Endothelial cell of umbilical vein (primary cell): Measurements from ENCODE around the gene KCNJ18. TPM values are rescaled to one million over a fixed set of nuclear protein-coding genes. Genes with fewer than 3 reads are reported as not detected.
"Not testable (repeated sequence)": the region's sequence is repeated elsewhere in the genome, so short reads cannot be mapped to it uniquely, and the experiment has no call there.

Experiments
- BruUV-seq: library from RNA; stranded (reverse); fragments of 400-500 nt; replicated peaks from 2 replicates; lab custom pipeline; 2021; lab: Mats Ljungman, UMichigan
- CTCF ChIA-PET: fragments of 300-600, 350-600 bp; sonication (Branson Sonifier 250); formaldehyde crosslinking; loops from one replicate; lab custom pipeline; 2021; ENCODE audit warnings: antibody characterized with exemption, inconsistent platforms; lab: Charles Lee
- POLR2A ChIA-PET: fragments of 300-600, 350-600 bp; sonication (Branson Sonifier 250); formaldehyde crosslinking; loops from one replicate; lab custom pipeline; 2021; ENCODE audit warnings: antibody characterized with exemption, inconsistent platforms; lab: Charles Lee
- DNase-seq: peaks from one replicate; pipeline ENCODE4 v3.0.0-alpha.2; 2011; ENCODE audit warnings: low read depth, low spot score
- FAIRE-seq: peaks from 2 replicates; lab custom pipeline; 2011; peaks lifted over from hg19 to GRCh38; lab: Jason Lieb, UNC
- H2AFZ ChIP-seq: 2 replicates; pipeline ENCODE4 v1.6.0; 2012; ENCODE audit warnings: low read depth, low read length, control low read depth, inconsistent platforms
- H3K27ac ChIP-seq: 2 replicates; pipeline ENCODE4 v1.5.1; 2011; ENCODE audit warnings: low read depth, mild to moderate bottlenecking, control low read depth, low read length, moderate library complexity; ENCODE audit not compliant: insufficient read depth
- H3K27me3 ChIP-seq, 2 experiments: 2 replicates each; pipeline versions ENCODE4 v1.6.0 to v1.6.1; 2011; ENCODE audit warnings: low read length in 2 of 2, mixed read lengths in 1 of 2; ENCODE audit not compliant: control insufficient read depth in 2 of 2, insufficient read depth in 2 of 2
- H3K36me3 ChIP-seq, 2 experiments: 2 replicates in 1 of 2; 3 replicates in 1 of 2; pipeline ENCODE4 v1.5.1; 2011; ENCODE audit warnings: low read length in 2 of 2, mild to moderate bottlenecking in 1 of 2, moderate library complexity in 1 of 2; ENCODE audit not compliant: control insufficient read depth in 2 of 2, insufficient read depth in 2 of 2; ENCODE audit errors: extremely low read depth in 1 of 2
- H3K4me1 ChIP-seq: 3 replicates; pipeline ENCODE4 v1.5.1; 2011; ENCODE audit warnings: mild to moderate bottlenecking, low read length; ENCODE audit not compliant: control insufficient read depth, insufficient read depth; ENCODE audit errors: extremely low read depth
- H3K4me2 ChIP-seq: 2 replicates; pipeline ENCODE4 v1.6.1; 2011; ENCODE audit warnings: low read length, control low read depth, mixed read lengths; ENCODE audit not compliant: insufficient read depth
- H3K4me3 ChIP-seq, 3 experiments: fragments of 200-600 bp in 1 of 3; sonication (generic), shearing (Covaris generic) in 1 of 3; replicated peaks in 1 of 3; 2 replicates each; pipeline ENCODE4 v1.5.1; 2011 to 2016; ENCODE audit warnings: control low read depth in 3 of 3, low read length in 3 of 3, mild to moderate bottlenecking in 2 of 3, inconsistent platforms in 1 of 3, low read depth in 1 of 3, moderate library complexity in 1 of 3; ENCODE audit not compliant: insufficient read depth in 1 of 3
- H3K79me2 ChIP-seq: 2 replicates; pipeline ENCODE4 v1.6.0; 2012; ENCODE audit warnings: low read length, inconsistent platforms; ENCODE audit not compliant: control insufficient read depth, insufficient read depth
- H3K9ac ChIP-seq: replicated peaks from 2 replicates; pipeline ENCODE3; 2011; ENCODE audit warnings: low read length, control low read depth; ENCODE audit not compliant: insufficient read depth; ENCODE audit errors: extremely low read depth
- H3K9me1 ChIP-seq: replicated peaks from 3 replicates; pipeline ENCODE4 v1.6.0; 2011; ENCODE audit warnings: mild to moderate bottlenecking, low read length; ENCODE audit not compliant: control insufficient read depth, insufficient read depth; ENCODE audit errors: extremely low read depth
- H3K9me3 ChIP-seq: replicated peaks from 2 replicates; pipeline ENCODE4 v1.5.1; 2012; ENCODE audit warnings: low read length, inconsistent platforms; ENCODE audit not compliant: control insufficient read depth, insufficient read depth
- H4K20me1 ChIP-seq: replicated peaks from 2 replicates; pipeline ENCODE3; 2011; ENCODE audit warnings: mild to moderate bottlenecking, low read length; ENCODE audit not compliant: control insufficient read depth, insufficient read depth; ENCODE audit errors: extremely low read depth
- dilution Hi-C: fragments of 300-500 bp; cut with MboI; formaldehyde crosslinking; loops from one replicate; pipeline ENCODE4 v1.15.0; 2019; ENCODE audit warnings: low sequenced_read_pairs; ENCODE audit not compliant: extremely low pct_ligation_motif_present
- intact Hi-C: fragments of 100-400 bp; cut with micrococcal nuclease; formaldehyde crosslinking; loops from one replicate; pipeline ENCODE4 v1.10.0; 2022
- polyA plus RNA-seq, 4 experiments: library from polyadenylated mRNA; depleted of rRNA in 3 of 4; stranded (reverse) in 3 of 4; unstranded in 1 of 4; fragments of >200 nt; gene quantifications; 2 replicates each; pipeline versions ENCODE4 v1.2.1 to v1.2.3, GENCODE V29; 2011 to 2012; ENCODE audit warnings: missing spikeins in 1 of 4
- total RNA-seq: library from RNA; stranded (reverse); gene quantifications from 2 replicates; pipeline ENCODE4 v1.2.3, GENCODE V29; 2021

Gene KCNJ18
- total and polyA plus RNA-seq, 2 donors (not counting 3 experiments of a cell fraction or from before 2014, with no cell fraction given), result not detected

- H3K9ac ChIP-seq, H4K20me1 ChIP-seq, H3K79me2 ChIP-seq, H3K27ac ChIP-seq, DNase-seq, CTCF ChIA-PET, H3K4me1 ChIP-seq, dilution Hi-C loops, H3K9me1 ChIP-seq, BruUV-seq, H3K36me3 ChIP-seq, POLR2A ChIA-PET, H2AFZ ChIP-seq, FAIRE-seq, H3K4me3 ChIP-seq, H3K27me3 ChIP-seq, intact Hi-C loops, H3K4me2 ChIP-seq: not testable (repeated sequence)
- peaks cover 19% of the 10 kb centered on the region for H3K9me3 ChIP-seq
Measured at GRCh38 chr17:21674891-21675738, 17.2 kb upstream of the KCNJ18 start.

GRCh38 chr17:21675739-21676130 is 16.6 kb upstream of the KCNJ18 start:
- FAIRE-seq, H3K79me2 ChIP-seq, H4K20me1 ChIP-seq, H3K4me3 ChIP-seq, H3K9ac ChIP-seq, H3K4me1 ChIP-seq, H3K27me3 ChIP-seq, dilution Hi-C loops, H3K9me1 ChIP-seq, BruUV-seq, H3K4me2 ChIP-seq, H3K36me3 ChIP-seq, intact Hi-C loops, DNase-seq, H2AFZ ChIP-seq, CTCF ChIA-PET, POLR2A ChIA-PET, H3K27ac ChIP-seq: not testable (repeated sequence)
- peaks cover 19% of the 10 kb centered on the region for H3K9me3 ChIP-seq
